NOMO-1 (cell line): ENCODE results near the gene CCDC158.
"Not testable (repeated sequence)": the region's sequence is repeated elsewhere in the genome, so short reads cannot be mapped to it uniquely, and the experiment has no call there.

Source experiments
- DNase-seq, 2 experiments: peaks; one replicate each; lab custom pipeline; 2025; ENCODE audit not compliant: unreplicated experiment in 2 of 2; lab: John Stamatoyannopoulos, UW

The CCDC158 gene

DNA sequence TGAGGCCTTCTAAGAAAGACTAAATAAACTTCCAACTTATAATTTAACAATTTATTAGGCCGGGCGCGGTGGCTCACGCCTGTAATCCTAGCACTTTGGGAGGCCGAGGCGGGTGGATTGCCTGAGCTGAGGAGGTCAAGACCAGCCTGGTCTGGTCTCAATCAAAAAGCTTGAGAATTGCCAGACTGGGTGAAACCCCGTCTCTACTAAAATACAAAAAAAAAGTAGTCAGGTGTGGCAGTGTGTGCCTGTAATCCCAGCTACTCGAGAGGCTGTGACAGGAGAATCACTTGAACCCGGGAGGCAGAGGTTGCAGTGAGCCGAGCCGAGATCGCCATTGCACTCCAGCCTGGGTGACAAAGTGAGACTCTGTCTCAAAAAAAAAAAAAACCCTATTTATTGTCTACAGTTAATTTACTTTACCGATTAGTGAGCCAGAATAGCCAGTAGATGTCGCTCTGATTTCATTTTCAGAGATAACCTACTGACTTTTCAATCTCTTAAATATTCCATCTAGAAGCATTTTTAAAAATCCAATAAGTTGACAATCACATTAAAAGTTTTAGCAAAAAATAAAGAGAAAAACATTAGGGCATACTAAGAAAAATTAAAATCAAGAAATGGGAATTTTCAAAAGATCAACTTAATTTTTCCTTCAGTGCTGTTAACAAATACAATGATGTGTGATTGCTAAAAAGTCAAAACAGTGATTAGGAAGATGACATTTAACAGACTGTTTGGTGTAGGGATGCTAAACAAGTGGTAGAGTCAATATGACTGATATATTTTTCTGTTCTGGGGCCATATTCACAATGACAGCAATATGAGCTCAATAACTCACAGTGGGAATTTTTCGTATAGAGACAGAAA, 9.8 kb upstream of the CCDC158 start:
- peak in 1 of 2 experiments; percentile 51 for DNase-seq

DNA sequence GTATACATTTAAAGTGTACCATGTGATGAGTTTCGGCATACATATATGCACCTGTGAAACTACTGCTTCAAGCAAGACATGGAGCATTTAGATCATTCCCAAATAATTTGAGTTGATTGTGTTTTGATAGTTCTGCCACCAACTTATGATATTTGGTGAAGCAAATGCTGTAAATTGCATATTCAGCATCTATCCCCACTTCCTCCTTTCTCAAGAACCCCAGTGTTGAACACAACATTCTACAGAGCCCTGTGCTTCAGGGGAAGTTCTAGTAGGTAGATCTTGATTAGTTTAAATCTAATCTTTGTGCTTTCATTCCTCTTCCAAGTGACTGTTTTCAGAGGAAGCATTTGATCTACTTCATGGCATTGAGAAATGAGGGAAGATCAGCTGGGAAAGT, 8.7 kb upstream of the CCDC158 start:
- peak in 1 of 2 experiments; percentile 55 for DNase-seq

DNA sequence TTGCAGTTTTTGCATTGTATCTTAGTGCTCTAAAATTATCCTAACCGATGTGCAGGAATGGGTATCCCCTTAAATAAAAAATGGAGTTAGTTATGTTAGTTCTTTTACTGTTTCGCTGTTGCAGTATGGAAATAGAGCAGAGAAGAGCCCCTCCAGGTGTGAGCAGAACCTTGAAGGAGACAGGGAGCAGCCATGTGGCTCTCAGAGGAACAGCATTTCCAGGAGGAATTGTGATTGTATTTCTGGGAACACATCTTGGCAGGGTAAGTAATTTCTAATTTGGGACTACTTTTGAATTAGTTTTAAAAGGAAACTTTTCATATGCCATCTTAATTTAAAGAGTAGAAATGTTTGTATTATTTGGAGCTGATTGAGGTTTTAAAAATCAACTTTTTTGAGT, 5.3 kb upstream of the CCDC158 start:
- DNase-seq: no peak

DNA sequence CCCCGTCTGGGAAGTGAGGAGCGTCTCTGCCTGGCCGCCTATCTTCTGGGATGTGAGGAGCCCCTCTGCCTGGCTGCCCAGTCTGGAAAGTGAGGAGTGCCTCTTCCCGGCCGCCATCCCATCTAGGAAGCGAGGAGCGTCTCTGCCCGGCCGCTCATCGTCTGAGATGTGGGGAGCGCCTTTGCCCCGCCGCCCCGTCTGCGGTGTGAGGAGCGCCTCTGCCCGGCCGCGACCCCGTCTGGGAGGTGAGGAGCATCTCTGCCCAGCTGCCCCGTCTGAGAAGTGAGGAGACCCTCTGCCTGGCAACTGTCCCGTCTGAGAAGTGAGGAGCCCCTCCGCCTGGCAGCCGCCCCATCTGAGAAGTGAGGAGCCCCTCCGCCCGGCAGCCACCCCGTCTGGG, 2.2 kb upstream of the CCDC158 start:
- DNase-seq: not testable (repeated sequence)

DNA sequence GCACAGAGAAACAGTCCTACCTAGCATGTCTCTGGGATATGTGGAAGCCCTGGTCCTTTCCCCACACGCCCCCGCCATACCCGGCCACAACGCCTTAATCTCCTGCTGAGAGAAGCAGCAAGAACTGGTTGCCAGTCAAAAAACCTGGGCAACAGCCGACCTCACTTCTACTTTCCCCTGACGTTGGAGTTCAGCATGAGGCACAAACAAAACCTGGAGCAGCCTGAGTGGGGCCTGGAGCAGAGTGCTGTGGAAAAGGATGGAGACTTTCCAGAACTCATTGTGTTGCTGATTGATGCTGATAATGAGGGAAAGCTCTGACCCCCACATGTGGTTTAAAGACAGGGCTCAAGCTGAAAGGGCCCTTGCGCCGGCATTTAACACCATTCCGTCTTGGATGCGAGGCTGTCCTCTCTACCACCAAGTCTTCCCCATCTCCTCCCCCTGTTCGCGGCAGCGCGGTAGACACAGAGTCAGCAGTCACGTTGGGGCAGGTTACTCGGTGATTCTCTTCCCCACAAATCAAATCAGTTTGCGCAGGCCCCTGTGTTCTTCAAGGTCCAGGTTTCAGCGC, 666 bp downstream of the CCDC158 start:
- no peak for DNase-seq

DNA sequence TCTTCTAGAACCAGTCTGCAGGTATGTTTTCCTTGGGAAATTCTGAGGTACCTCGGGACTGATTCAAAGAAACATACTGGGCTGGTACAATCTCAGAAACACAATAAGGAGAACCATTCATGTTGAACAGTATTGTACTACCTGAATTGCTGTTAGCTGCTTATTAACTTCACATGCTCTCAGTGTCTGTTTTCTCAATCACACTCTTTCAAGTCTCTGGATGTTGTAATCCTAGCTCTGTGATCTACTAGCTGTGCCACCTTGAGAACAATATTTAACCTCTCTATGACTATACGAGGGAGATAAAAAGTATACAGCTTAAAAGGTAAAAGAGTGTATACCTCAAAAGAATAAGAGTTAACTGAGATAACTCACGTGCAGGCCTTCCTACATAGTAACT, 10.3 kb downstream of the CCDC158 start:
- no peak for DNase-seq

DNA sequence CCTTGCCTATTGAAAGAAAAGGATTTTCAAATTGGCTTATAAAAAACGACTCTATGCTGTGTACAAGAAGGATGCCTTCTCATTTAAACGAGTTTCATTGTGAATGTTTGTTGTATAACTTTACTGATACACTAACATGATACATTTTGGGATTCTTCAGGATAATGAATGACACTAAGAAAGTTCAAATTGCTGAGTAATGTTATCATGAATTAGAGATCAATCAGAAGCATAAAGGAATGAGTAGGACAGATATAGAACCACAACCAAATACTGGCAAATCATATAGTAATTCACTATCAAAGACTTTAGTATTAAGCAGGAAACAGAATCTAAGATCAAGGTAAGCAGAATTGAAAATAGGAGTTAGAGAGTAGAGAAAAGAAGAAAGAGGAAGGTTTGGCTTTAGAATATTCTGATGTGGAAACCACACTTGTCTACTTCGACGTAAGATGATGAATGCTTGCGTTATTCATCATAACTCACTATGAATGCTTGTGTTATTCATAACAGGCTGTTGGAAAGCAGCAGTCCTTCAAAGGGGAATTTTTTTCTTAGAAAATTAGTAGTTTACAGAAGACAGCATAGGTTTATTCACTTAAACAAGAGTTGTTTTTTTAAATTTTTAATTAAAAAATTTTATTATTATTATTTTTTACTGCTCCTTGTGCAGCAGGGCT, 13.4 kb downstream of the CCDC158 start:
- peak in 1 of 2 experiments; percentile 80 for DNase-seq

DNA sequence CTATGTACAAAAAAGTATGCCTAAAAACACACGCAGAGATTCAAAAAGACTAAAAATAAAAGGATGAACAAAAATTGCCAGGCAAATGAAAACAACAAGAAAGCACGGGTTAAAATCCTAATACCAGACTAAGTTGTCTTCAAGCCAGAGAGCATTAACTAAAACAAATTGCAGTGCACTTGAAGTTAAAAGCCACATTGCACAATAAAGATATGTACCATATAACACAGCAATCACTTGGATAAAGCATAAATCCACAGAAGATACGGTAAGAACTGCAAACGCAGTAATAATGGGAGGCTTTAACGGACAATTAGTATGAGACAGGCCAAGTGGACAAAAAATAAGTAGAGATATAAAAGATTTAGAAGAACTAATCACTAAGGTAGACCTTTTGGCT, 14.9 kb downstream of the CCDC158 start:
- DNase-seq: no peak

DNA sequence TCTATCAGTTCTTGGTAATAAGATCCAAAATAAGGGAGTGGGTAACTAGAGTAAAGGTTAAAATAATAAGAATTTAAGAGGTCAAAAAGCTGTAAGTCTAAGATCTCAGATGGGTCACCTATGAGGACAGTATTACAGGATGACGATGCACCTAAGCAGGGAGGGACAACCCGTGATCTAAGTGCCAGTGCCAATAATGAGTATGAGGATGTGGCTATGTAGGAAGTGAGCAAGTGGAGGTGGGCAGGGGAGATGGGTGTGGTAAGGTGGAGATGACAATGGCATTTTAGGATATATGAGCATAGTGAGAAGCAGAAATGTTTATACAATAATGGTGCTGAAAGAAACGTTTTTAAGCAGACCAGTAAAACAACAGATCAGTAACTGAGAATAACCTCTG, 19.3 kb downstream of the CCDC158 start:
- no peak for DNase-seq

DNA sequence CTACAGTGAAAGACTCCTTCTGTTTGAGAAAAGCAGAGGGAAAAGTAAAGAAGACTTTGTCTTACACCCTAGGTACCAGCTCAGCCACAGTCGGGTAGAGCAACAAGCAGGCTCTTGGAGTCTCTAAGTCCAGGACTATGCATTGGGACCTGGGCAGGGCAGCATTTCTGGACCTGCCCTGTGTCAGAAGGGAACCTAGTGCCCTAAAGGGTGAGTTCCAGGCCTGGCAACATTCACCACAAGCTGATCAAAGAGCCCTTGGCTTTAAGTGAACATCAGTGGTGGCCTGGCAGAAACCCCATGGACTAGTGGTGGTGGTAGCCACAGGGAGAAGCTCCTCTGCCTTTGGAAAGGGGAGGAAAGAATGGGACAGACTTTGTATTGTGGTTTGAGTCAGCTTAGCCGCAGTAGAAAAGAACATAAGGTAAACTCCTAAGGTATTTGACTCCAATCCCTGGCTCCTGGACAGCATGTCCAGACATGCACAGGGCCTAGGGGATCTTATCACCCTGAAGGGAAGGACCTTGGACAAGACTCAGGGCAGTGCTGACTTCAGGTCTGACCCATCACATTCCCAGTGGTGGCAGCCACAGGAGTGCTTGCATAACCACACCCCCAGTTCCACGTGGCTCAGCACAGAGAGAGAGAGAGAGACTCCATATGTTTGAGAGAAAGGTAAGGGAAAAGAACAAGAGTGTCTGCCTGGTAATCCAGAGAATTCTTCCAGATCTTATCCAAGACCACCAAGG, 32.6 kb downstream of the CCDC158 start:
- no peak for DNase-seq

DNA sequence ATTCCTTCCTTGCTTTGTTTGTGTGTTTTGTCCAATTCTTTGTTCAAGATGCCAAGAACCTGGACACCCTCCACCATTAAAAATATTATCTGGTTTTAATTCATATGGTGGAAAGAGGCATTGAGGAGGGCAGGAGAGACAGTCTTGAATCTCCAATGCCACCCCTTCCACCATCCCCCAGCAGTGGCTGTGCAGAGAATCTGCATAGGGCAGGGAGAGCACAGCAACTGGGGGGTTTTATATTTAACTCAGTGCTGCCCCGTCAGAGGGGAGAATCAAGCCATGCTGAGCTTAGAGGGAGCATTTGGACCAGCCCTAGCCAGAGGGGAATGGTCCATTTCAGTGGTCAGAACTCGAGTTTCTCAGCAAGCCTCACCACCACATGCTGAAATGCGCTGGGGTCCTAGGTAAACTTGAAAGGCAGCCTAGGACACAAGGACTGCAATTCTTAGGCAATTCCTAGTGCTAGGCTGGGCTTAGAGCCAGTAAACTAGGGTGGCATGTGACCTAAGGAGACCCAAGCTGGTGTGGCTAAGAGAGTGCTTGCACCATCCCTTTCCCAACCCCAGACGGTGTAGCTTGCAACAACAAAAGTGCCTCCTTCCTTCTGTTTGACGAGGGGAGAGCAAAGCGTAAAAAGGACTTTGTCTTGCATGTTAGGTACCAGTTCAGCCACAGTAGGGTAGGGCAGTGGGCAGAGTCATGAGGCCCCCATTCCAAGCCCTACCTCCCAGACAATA, 34.2 kb downstream of the CCDC158 start:
- peak; percentile 10 to 20 for DNase-seq

DNA sequence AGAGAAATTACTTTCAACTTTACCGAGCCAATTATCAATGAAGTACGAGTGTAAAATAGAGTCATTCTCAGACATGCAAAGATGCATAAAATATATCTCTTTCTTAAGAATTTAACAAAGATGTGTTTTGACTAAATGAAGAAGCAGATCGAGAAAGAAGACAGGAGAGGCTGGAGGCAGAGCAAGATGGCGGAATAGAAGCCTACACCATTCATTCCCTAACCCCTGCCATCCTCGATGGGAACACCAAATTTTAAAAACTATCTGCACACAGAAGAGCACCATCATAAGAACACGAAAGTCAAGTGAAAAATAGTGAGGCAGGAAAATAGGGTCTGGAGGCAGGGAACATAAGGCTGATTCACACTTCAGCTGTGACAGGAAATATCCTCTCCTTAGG, 35.0 kb downstream of the CCDC158 start:
- no peak for DNase-seq

DNA sequence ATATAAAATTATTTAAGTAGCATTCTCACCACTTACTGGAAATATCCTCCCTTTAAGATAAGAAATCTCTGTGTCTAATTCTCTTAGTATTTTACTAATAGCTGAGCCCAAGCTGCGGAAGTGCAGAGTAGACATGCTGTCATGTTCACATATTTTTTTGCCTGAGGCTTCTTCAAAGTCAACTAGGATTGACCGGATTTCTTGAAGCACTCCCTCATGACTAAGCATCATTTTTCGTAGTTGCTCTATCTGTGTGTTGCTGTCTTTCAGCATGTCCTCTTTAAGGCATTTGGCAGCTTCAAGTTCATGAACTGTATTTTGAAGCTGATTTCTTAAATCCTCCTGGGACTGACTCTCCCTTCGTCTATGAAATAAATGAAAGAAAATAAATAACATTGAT, 36.9 kb downstream of the CCDC158 start:
- no peak for DNase-seq

DNA sequence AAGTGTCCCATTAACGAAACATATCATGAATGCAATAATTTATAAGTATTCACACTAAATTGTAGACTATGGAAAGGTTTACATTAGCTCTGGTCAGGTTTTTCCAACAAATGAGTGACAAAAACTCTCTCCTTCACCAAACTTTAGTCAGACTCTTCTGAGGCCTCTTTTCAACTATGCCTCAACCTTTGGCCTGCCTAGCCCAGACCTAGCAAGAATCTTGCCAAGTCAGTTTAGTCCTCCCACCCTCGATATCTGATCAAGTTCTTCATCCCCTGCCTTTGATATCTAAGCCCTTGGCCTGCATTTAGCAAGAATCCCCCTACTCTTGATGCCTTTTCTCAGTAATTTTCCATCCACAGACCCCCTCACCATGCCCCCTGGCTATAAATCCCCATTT, 37.9 kb downstream of the CCDC158 start:
- no peak for DNase-seq

DNA sequence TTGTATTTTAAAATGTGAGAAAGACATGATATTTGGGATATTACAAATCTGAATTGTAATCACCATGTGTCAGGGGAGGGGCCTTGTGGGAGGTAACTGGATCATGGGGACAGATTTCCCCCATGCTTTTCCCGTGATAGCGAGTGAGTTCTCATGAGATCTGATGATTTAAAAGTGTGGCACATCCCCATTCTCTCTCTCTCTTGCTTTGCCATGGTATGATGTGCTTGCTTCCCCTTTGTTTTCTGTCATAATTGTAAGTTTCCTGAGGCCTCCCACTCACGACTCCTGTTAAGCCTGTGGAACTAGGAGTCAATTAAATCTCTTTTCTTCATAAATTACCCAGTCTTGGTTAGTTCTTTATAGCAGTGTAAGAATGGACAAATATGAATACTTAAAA, 39.0 kb downstream of the CCDC158 start:
- DNase-seq: peak; percentile 34 to 58

DNA sequence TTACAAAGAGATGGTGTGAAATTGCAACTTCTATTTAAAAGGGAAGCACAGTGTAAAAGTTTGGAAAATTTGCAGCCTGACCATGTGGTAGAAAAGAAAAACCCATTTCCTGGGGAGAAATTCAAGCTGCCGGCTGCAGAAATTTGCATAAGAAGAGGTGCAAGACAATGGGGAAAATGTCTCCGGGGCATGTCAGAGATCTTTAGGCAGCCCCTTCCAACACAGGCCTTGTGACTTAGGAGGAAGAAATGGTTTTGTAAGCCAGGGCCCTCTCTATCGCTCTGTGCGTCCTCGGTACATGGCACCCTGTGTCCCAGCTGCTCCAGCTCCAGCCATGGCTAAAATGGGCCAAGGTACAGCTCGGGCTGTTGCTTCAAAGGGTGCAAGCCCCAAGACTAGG, 40.4 kb downstream of the CCDC158 start:
- DNase-seq: no peak

DNA sequence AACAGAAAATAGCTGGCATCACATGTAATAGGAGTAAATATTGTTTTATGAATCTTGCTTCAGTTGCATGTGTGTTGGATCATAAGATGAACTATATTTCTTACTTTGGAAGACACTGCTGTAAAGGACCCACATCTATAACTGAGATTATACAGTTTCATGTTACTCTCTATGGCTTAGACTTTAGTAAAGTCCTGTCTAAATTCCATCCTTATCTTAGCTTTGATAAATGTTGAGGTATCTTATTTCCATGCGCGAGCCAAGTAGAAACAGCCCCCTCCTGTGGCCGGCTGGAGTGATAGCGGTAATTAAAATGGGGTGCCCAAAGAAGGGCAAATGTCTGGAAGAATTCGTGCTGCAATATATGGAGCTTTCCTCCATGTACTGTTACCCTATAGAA, 43.0 kb downstream of the CCDC158 start:
- DNase-seq: no peak

DNA sequence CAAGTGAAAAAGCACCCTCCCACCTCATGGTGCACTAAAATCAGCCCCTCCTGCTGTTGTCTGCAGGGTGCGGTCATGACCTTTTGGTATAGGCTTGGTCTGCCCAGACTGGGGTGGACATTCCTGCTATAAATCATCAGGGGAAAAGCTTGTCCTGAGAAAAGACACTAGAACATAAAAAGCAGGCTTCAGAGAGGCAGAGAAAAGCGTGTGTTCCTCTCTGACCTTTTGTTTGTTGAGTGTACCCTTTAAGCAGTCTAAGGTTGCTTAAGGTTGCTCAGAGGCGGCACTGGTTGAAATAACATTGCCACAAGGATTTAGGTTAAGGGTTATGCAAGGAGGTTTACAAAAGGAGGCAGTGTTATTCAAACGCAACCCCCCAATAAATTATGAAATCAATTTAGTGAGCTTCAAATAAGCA, 43.5 kb downstream of the CCDC158 start:
- no peak for DNase-seq

DNA sequence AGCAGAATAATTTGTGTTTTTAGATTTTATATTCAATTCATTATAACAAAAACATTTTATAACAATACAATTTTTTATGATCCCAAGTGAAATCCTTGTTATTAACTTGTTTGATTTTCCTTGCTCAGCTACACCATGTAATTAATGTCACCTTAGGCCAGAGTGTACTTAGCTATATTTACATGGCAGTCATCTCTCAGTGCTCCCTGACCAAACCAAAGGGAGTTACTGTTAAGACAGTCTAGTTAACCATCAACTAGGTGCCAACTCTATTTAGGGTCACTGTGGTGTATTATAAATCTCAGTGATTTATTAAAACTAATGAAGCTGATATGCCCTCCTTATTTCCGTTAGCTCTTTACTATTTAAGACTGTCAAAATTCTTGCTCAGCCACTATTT, 44.4 kb downstream of the CCDC158 start:
- no peak for DNase-seq

DNA sequence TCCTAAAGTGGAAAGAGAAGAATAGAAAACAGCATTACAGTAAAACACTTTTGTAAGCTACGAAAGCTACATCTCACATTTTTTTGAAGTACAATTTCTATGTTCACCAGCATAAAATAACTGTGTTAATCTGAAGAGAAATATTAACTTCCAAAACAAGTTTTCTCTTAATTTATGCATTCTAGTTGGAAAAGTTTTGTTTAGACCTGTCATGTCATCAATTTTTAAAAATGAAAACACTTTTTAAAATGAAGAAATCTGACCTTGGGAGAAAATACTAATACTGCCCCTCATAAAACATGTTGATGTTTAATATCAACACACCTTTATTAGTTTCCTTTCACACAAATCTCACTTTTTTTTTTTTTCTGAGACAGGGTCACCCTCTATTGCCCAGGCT, 45.2 kb downstream of the CCDC158 start:
- DNase-seq: no peak
